Nephron (organoid): ENCODE measurements around the gene SPTBN5.

Source experiments
- H3K27ac Mint-ChIP-seq, 3 experiments: 2 replicates each; pipeline ENCODE4 v1.8.0; 2020; ENCODE audit warnings: mixed read lengths in 3 of 3, mild to moderate bottlenecking in 2 of 3, moderate library complexity in 1 of 3
- H3K27me3 Mint-ChIP-seq: 2 replicates; pipeline ENCODE4 v1.8.0; 2021; ENCODE audit warnings: low read depth, mild to moderate bottlenecking, moderate library complexity, mixed read lengths
- H3K36me3 Mint-ChIP-seq: 2 replicates; pipeline ENCODE4 v1.8.0; 2020; ENCODE audit warnings: low read depth, mixed read lengths
- H3K4me1 Mint-ChIP-seq: 2 replicates; pipeline ENCODE4 v1.8.0; 2020; ENCODE audit warnings: mixed read lengths
- H3K4me3 Mint-ChIP-seq, 3 experiments: 2 replicates each; pipeline ENCODE4 v1.8.0; 2020; ENCODE audit warnings: mild to moderate bottlenecking in 3 of 3, mixed read lengths in 3 of 3, moderate library complexity in 2 of 3
- H3K9me3 Mint-ChIP-seq: 2 replicates; pipeline ENCODE4 v1.8.0; 2020; ENCODE audit warnings: mixed read lengths
- CTCF ChIP-seq, 3 experiments: fragments of 200-600 bp; sonication (generic); IDR thresholded peaks; one replicate each; pipeline ENCODE4 v1.5.0; 2021; ENCODE audit warnings: antibody characterized with exemption in 3 of 3; ENCODE audit not compliant: unreplicated experiment in 3 of 3

Gene SPTBN5

GRCh38 chr15:41849861-41850260, 44.0 kb downstream of the SPTBN5 start:
- H3K4me3 Mint-ChIP-seq, result no peak overlapping the region
- peaks cover 9% of the 10 kb centered on the region for H3K4me1 Mint-ChIP-seq
- peaks cover 4% of the 10 kb centered on the region for H3K27me3 Mint-ChIP-seq
- no peaks in the 10 kb centered on the region for H3K9me3 Mint-ChIP-seq
- TF ChIP-seq CTCF (IDR thresholded peaks at IDR 0.05; ENCODE audit: unreplicated experiment in 3 of 3), result no peak
- peaks cover 14% of the 10 kb centered on the region for H3K36me3 Mint-ChIP-seq
- no peak overlapping the region for H3K27ac Mint-ChIP-seq

- Mint-ChIP-seq H3K9me3 (no peaks in the 10 kb centered on the region), H3K36me3 (peaks cover 14% of the 10 kb centered on the region), H3K27ac (no peak overlapping the region), H3K4me1 (peaks cover 6% of the 10 kb centered on the region), H3K27me3 (peaks cover 4% of the 10 kb centered on the region), H3K4me3 (no peak overlapping the region)
- TF ChIP-seq CTCF (IDR thresholded peaks at IDR 0.05; ENCODE audit: unreplicated experiment in 3 of 3), result no peak
Observed at GRCh38 chr15:41849204-41849603, 44.6 kb downstream of the SPTBN5 start.

GRCh38 chr15:41848631-41849030, 45.2 kb downstream of the SPTBN5 start:
- Mint-ChIP-seq H3K9me3 (no peaks in the 10 kb centered on the region), H3K36me3 (peaks cover 14% of the 10 kb centered on the region), H3K4me3 (no peak overlapping the region), H3K4me1 (peaks cover 6% of the 10 kb centered on the region), H3K27ac (peak overlapping the region in 1 of 3 experiments; percentile 9), H3K27me3 (peaks cover 4% of the 10 kb centered on the region)
- no peak for TF ChIP-seq CTCF (IDR thresholded peaks at IDR 0.05; ENCODE audit: unreplicated experiment in 3 of 3)

GRCh38 chr15:41847981-41848380, 45.9 kb downstream of the SPTBN5 start:
- peaks cover under 1% of the 10 kb centered on the region for H3K27me3 Mint-ChIP-seq
- no peaks in the 10 kb centered on the region for H3K9me3 Mint-ChIP-seq
- peaks cover 14% of the 10 kb centered on the region for H3K36me3 Mint-ChIP-seq
- no peak overlapping the region for H3K4me3 Mint-ChIP-seq
- peak overlapping the region in 1 of 3 experiments; percentile 9 for H3K27ac Mint-ChIP-seq
- H3K4me1 Mint-ChIP-seq, result peaks cover 6% of the 10 kb centered on the region
- no peak for TF ChIP-seq CTCF (IDR thresholded peaks at IDR 0.05; ENCODE audit: unreplicated experiment in 3 of 3)

GRCh38 chr15:41847206-41847605, 46.6 kb downstream of the SPTBN5 start:
- Mint-ChIP-seq H3K4me3 (no peak overlapping the region), H3K27ac (no peak overlapping the region), H3K4me1 (peaks cover 6% of the 10 kb centered on the region), H3K27me3 (no peaks in the 10 kb centered on the region), H3K36me3 (peaks cover 17% of the 10 kb centered on the region), H3K9me3 (no peaks in the 10 kb centered on the region)
- TF ChIP-seq CTCF (IDR thresholded peaks at IDR 0.05; ENCODE audit: unreplicated experiment in 3 of 3), result no peak

GRCh38 chr15:41844814-41845213, 49.0 kb downstream of the SPTBN5 start:
- Mint-ChIP-seq H3K27me3 (no peaks in the 10 kb centered on the region), H3K27ac (no peak overlapping the region), H3K9me3 (no peaks in the 10 kb centered on the region), H3K4me1 (peaks cover 6% of the 10 kb centered on the region), H3K4me3 (no peak overlapping the region), H3K36me3 (peaks cover 17% of the 10 kb centered on the region)
- TF ChIP-seq CTCF (IDR thresholded peaks at IDR 0.05; ENCODE audit: unreplicated experiment in 3 of 3), result no peak
